GM21423 (cell line): ENCODE data around the gene DKK1.

Source experiments
- ATAC-seq: cut with Tn5 transposase; IDR thresholded peaks from one replicate; pipeline ENCODE4 v1.9.1; 2021; ENCODE audit warnings: mild to moderate bottlenecking, moderate library complexity; ENCODE audit not compliant: unreplicated experiment

DKK1 gene, protein sequence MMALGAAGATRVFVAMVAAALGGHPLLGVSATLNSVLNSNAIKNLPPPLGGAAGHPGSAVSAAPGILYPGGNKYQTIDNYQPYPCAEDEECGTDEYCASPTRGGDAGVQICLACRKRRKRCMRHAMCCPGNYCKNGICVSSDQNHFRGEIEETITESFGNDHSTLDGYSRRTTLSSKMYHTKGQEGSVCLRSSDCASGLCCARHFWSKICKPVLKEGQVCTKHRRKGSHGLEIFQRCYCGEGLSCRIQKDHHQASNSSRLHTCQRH

DNA sequence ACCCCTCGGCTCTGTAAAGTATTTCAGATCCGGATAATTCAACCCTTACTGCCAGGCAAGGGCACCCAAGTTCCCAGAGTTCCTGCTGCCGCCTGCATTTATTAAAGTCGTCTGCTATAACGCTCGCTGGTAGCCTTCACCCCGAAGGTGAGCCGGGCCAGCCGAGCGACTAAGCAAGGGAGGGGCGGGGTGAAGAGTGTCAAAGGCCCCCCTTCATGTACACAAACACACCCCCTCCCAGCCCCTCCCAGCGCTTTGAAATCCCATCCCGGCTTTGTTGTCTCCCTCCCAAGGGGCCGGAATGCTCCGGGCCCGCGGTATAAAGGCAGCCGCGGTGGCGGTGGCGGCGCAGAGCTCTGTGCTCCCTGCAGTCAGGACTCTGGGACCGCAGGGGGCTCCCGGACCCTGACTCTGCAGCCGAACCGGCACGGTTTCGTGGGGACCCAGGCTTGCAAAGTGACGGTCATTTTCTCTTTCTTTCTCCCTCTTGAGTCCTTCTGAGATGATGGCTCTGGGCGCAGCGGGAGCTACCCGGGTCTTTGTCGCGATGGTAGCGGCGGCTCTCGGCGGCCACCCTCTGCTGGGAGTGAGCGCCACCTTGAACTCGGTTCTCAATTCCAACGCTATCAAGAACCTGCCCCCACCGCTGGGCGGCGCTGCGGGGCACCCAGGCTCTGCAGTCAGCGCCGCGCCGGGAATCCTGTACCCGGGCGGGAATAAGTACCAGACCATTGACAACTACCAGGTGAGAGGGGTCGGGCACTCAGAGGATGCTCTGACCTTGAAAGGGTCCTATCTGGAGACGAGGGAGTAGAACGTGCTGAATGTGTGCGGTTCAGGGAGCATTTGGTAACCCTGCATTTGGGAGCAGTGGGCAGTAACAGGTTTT lies at the start of gene DKK1:
Gene DKK1 (plus strand): TSS at position 349 of the 889 bp plus-strand sequence. CDS start 154 bp downstream, at position 503.
- ATAC-seq = peak; percentile 54

DNA sequence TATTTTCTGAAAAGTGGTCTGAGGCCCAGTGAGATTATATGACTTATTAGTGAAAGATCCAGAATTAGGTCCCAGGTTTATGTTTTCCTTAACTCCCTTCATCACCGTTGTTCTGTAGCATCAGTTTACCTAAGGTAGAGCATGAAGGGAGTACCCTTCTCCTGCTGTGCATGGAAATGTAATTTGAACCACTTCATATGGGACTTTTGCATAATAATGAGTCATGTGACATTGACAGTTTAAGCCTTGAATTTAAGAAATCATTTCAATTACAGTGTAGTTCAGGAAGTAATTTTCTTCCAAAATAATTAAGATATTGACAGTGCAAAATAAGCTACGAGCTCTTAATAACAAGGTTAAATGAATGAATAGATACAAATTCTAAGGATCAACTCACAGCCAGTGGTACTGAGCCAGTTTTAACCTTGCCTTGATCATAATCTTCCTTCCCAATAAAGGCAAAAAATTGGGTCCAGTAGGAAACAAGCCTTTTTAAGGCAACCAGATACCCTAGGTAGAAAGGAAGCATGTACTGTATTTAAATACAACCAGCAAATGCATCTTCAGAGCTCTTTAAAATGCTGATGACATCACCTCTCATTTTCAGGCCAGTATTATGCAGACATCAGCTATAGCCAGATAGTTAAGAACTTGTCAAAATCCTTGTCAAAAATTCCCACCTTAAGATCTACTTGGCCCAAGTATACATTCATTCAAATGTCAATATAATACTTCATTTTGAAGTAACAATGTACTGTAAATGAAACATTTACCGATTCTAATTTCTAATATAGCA lies 48.8 kb upstream of the DKK1 start:
- ATAC-seq = no peak

DNA sequence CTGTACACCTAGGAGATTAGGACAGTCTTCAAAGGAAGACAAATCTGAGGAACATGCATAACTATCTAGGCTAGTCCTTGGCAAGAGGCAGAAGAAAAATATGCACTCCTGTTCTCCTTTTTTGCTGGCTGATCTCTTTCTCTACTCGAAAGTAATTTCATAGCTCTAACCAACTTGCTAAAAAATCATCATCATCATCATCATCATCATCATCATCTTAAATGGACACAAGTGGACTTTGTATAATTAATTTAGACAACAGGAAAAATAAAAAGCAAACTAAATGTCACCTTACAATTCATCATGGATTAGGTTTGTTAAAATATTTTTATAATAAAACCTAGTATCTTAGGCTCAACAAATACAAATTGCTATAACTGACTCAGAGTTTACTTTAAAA lies 47.2 kb upstream of the DKK1 start:
- no peak for ATAC-seq

DNA sequence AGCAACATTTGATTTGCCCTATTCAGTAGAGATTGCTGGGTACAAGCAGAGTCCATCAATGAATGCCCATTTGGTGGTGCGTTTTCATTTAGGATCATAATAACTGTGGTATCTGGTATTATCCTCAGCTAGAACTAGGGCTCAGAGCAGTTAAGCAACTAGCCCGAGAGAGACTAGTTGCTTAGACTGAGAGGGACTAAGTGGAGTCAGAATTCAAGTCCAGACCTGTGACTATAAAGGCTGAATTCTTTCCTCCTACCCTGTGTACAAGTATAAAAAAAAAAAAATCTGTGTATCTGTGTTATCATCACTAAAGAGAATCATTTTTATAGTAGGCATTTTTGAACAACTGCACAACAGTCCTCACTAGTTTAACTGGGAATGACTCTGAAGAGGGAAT lies 45.3 kb upstream of the DKK1 start:
- no peak for ATAC-seq

DNA sequence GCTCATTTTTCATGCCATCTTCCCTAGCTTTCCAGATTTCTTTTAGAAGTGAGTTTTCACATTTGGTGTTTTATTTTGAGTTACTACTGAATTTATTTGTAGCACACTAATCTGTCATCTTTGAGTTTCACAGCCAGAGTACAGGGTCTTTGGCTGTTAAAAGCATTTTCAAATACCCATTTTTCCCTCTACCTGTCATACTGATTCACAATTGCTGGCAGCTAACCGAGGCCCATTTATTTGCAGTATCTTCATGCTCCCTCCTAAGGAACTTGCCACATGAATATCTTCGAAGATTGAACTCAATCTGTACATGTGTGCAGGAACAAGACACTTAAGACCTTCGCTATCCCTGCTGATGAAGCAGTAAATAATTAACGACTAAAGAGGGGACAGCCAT lies 44.8 kb upstream of the DKK1 start:
- no peak for ATAC-seq

DNA sequence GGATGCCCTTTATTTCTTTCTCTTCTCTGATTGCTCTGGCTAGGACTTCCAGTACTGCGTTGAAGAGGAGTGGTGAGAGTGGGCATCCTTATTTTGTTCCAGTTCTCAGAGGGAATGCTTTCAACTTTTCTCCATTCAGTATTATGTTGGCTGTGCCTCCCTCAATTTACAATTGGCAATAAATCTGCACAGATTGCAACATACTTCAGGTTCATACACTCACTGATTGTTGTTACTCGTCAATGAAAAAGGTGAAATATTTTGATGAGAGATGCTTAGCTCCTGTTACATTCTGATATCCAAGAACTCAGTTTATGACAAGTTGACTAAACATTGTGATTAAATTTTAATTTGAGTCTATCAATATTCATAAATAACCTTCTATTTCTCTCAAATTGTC lies 37.9 kb upstream of the DKK1 start:
- ATAC-seq = no peak

DNA sequence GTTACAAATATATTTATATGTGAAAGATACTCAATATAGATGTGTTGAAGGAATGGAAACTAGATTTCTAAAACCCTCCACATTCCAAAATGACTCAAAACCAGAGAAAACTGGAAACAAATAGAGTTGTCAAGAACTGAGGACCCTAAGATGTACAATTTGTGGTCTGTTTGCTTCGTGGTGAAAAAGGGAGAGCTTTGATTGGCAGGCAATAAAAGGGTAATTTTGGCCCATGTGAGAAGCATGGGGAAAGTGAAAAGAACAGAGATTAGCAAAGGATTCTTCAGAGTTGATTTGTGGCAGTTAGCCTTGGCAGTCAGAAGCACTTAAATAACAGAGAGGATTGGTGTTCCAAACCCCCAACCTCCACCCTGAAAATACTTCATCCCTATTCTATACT lies 37.1 kb upstream of the DKK1 start:
- no peak for ATAC-seq

DNA sequence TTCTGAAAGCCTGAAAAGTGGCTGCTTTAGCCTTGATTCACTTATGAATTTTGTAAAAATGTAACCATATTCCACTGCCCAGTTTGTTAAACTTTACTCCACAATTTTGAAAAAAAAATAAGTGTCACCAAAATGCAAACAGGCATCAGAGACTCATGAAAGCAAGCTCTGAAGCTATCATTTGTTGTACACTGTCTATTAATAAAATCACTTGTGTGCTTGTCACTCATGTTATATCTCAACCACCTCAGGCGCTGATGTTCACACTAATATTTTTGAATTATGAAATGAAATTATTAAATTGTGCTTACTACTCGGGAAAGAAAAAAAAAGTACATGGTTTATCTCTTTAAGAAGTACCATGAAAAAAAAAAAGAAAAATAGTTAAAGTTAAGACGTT lies 34.5 kb upstream of the DKK1 start:
- ATAC-seq = no peak

DNA sequence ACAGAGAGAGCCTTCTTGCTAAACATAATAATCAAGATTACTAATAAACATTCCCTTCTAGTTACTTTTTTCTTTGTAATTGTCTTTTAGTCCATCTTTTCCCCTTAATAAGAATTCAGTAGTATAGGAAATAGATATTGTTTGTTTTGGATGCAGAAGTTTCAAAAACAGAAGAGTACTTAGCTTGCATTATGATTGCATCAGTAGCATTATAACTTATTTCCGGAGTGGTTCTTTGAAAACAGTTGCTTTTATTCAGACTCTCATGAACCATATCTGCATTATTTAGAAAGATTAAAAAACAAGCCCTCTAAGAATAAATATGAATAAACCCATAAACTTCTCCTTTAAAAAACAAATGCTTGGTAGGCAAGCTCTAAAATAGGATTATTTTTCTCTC lies 34.0 kb upstream of the DKK1 start:
- ATAC-seq = no peak

DNA sequence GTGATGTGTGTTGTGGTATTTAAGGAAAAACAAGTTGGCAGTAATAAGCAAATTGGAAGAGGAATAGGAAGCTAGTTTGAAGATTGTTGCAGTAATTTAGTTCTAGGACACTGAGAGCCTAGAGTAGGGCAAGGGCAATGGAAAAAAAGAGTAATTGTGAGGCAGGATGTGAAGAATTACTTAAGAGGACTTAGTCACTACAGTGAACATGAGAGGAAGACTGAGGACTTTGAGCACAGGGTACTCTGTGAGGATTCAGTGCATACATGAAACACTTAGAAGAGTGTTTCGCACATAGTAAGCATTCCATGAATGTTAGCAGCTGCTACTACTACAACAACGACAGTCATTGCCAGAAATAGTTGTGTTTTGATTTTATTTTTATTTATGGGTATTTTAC lies 30.9 kb upstream of the DKK1 start:
- ATAC-seq = no peak

DNA sequence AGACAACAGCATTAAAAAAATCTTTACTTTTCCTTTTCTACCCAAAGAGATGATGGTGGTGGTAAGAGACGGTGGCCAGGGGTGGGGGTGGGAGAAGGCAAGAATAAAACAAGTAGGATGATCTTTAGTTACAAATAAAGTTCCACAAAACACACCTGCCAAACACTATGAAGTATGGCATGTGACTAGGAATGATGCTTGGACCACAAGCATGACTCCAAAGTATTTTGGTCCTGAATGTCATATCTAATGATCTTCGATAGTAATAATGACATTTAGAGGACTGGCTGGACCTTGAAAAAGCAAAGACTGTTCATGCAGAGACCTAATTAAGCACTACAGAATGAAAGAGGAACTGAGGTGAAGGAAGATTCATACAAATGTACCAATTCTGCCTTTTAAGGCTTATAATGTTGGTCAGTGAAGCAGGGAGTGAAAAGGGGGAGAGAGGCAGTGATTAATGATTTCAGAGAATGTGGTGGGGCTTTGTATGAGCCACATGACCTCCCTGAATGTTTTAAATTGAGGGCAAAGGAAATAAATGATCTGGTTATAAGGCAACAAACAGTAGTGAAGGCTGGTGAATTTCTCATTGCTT lies 29.6 kb upstream of the DKK1 start:
- ATAC-seq = peak; percentile 84

DNA sequence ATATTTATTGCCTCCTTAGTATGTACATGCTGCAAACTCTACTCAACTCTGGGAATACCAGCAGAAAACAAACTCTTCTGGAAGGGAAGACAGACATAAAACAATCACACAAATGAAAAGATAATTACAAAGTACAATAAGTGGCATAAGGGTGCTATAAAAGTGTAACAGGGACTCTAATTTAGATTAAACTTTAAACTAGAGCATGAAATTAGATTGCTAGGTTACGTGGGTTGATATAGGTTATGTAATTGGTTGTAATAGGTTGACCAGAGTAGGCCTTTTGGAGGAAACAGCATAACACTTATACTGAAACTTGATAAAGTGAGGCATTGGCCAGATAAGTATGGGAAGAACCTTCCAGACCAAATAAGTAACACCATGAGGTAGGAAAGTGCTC lies 26.2 kb upstream of the DKK1 start:
- ATAC-seq = no peak

DNA sequence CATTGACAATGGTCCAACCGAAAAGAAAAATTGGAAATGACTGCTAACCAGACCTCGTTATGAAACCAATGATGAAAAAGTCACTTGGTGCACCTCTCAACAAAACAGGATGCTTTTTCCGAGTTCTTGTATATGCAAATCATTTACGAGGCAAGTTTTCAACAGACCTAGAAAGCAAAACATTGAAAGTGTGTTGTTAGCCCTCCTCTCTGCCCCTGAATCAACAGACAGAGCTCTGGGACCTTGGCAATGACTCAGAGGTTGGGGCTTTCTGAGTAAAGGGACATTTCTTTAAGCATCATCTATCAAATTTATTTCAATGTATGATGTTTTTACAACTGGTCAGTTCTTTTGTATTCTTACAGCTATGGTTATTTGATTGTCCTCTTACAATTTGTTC lies 16.3 kb upstream of the DKK1 start:
- ATAC-seq = no peak

DNA sequence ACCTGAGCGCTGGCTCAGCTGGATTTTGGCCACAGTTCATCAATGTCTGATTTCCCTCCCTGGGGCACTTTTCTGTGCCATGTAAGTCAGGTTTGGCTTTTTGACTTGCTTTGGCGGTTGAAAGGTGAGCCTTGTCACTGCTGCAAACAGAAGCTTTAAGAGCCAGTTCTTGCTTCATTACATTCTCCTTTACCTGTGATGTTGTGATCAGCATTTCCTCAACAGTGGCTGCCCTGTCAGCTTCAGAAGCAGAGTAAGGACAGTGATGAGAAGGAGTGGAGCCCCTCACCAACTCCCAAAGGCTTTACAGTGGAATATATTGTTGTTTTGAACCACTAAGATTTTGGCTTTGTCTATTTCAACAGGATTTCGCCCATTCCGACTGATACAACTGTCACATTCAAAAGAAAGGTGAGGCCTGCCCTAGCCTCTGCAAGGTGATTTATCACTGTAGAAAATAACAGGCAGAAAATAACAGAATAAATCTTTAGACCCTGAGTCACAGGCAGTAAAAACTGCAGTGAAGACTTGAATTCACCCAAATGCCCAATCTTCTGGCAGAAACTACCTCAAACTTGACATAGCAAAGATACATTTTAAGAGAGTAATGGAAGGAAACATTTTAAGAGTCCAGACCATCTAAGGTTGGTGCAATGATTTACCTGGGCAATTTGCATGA lies 13.3 kb upstream of the DKK1 start:
- ATAC-seq = no peak

DNA sequence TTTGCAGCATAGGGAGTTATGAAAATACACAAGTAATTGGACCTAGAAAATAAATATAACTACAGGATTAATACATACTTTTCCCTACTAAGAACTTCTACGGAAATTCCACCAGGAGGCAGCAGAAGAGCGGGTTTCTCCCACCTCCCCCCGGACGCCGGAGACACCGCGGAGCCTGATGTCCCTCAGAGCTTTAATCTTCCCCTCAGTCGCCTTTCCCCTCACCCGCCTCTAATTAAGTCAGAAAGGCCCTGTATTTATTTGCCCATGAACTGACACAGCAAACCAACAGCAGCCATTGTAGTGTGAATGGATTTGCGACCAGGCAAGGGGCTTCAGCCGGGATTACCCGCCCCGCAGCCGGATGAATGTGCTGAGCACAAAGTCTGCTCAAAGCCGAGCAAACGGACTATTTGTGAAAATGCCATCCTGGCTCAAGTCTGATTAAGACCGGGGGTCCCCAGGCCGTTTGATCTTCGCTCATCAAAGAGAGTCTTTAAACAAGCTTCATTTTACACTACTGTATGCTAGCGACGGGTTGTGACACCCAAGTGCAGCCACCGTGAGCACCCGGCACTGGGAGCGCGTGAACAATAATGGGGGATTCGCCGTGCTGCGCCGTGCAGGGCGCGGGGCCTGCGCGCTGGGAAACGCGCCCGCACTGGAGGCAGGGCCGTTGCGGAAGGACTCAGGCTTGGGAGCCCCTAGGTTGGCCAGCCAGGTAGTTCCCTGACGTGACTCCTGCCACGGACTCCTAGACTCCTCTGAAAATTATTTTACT lies 5.6 kb upstream of the DKK1 start:
- ATAC-seq = peak; percentile 90

DNA sequence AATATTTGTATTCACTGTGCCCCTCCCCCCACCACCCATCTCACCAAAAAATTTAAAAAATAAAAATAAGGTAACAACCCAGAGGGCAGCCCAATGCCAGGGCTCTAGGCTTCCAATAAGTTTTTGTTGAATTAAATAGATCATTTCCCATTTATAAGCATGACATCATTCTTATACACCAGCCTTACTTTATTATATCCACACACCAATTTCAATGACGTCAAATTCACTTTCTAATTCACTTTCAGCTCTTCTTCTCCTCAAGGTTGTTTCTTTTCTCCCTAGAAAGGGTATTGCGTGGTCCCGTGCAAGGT lies 1.2 kb upstream of the DKK1 start:
- no peak for ATAC-seq

DNA sequence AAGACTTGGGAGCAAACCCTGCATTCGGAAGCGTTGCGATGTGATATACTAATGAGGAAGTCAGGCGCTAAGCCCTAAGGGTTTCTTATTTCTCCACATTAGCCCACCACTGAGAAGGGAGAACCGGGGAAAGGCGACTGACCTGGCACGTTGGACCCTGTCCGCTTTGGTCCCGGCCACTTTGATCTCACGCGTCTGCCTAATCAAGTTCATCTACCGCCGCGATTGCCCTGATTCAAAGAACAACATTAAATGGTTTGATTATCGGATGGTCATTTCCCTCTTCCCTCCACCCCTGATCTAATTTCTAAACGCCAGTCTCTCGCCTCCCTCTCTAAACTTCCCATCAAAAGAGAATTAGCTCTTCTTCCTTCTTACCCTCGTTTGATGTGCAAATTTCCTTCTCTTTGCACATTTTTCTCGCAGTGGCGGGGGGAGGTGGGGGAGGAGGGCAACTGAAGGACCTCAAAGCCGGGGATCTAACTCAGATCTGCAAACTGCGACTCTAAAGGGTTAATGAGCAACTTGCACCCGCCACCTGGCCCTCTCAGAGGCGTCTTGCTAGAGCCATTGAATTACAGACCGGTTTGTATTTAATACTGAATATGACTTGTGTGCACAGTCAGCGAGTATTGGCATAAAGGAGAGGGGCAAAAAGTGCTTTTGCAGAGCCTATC lies 687 bp upstream of the DKK1 start:
- no peak for ATAC-seq

DNA sequence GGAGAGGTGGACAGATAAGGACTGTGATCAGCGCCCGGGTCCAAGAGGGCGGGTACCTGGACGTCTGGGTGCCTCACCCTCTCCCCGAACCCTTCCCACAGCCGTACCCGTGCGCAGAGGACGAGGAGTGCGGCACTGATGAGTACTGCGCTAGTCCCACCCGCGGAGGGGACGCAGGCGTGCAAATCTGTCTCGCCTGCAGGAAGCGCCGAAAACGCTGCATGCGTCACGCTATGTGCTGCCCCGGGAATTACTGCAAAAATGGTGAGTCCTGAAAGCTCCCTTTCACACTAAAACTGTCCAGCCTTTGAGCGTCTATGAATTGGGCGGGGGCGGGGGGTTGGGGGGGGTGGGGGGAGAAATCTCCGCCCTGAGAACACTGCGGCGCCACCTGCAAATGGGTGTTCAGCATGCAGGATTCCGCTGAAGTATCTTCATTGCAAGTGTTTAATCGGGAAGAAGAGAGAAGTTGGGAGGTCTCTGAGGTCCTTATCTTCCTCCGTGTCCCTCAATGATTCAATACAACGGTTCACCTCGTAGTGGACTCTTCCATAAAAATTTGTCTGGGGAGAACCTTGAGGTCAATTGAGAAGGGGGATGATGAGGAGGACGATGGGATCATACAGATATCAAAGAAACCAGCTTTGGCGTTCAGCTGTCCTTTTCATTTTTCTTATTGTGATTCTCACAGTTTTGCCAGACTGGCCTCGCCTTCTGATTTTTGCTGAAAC lies 906 bp downstream of the DKK1 start:
- ATAC-seq = no peak

DNA sequence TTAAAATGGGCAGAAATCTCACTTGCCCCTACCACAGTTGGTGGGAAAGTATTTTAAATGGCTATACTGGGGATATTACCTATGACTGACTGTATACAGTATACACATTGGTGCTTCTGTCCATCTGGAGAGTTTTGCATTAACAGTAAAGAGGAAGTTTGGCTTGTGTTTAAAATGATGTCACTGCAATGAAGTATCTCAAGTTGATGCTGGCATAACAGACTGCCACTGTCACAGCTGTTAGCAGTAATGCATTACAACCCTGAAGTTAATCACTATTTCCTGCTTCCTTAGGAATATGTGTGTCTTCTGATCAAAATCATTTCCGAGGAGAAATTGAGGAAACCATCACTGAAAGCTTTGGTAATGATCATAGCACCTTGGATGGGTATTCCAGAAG lies 1.9 kb downstream of the DKK1 start:
- no peak for ATAC-seq
